Measurements from ENCODE around the gene MYO15B.
A peak's percentile ranks its signal among the peaks of the same experiment; 100 is the strongest.

MYO15B gene

GRCh38 chr17:75664099-75664549, 76.5 kb downstream of the MYO15B start:
- DNase-seq = no peak

- no peak for DNase-seq
Observed at GRCh38 chr17:75665981-75666380, 78.4 kb downstream of the MYO15B start.

- peak; percentile 88 for DNase-seq
Observed at GRCh38 chr17:75666959-75667790, 79.6 kb downstream of the MYO15B start, which contains the start of the genes RECQL5 and SAP30BP. Gene RECQL5, minus strand, starts transcription at chr17:75667154. Its CDS starts 597 bp downstream, at chr17:75666557. Gene SAP30BP, plus strand, starts transcription at chr17:75667338. Its CDS starts 35 bp downstream, at chr17:75667373.

GRCh38 chr17:75667825-75668224, 80.2 kb downstream of the MYO15B start:
- DNase-seq = no peak

GRCh38 chr17:75668489-75668888, 80.9 kb downstream of the MYO15B start:
- DNase-seq = no peak

- no peak for DNase-seq
Observed at GRCh38 chr17:75670868-75671267, 83.3 kb downstream of the MYO15B start.

- DNase-seq = no peak
Observed at GRCh38 chr17:75672011-75672410, 84.4 kb downstream of the MYO15B start.

GRCh38 chr17:75673487-75673886, 85.9 kb downstream of the MYO15B start:
- DNase-seq = no peak
